Endometrial microvascular endothelial cells (primary cell): ENCODE results near the gene CAMK4. TPM values are rescaled to one million over a fixed set of nuclear protein-coding genes. Genes with fewer than 3 reads are reported as not detected.

Source experiments
- in situ Hi-C: cut with HindIII; loops from 2 replicates; pipeline ENCODE4 v1.10.0; 2017; ENCODE audit warnings: low sequenced_read_pairs, low pct_unique_long_range_greater_than_20kb; ENCODE audit errors: inconsistent ontology term
- total RNA-seq: library from RNA; depleted of rRNA; stranded (reverse); fragments of >200 nt; gene quantifications from one replicate; pipeline ENCODE4 v1.2.3, GENCODE V29; 2015; ENCODE audit errors: inconsistent ontology term

Gene CAMK4
- total RNA-seq, 1 donor from 2014 or later, result 0.19 TPM

DNA sequence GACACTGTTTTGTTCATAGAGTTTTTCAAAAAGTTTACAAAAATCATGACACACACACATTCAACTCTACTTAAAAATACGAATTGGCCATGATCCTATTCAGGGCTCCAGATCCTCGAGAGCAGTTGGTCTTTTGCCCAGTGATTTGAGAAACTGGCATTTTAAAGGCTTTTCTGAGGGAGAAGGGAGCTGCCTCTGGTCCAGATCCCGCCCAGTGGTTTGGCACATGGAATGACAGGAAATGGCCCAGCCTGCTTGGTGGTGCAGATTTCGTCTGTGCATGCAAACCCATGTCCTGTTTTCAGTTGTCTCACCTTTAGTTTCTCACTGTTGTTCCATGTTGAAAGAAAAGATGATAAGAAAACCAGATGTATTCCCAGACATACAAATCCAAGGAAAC lies 3.6 kb downstream of the CAMK4 start:
- in situ Hi-C loops, result no loop called here

- in situ Hi-C loops, result no loop called here
These were observed 4.5 kb downstream of the CAMK4 start for GRCh38 chr5:111228520-111229220.

- in situ Hi-C loops, result no loop called here
These were observed 5.1 kb downstream of the CAMK4 start for GRCh38 chr5:111229221-111229835.

- in situ Hi-C loops, result no loop called here
These were observed 6.0 kb downstream of the CAMK4 start for GRCh38 chr5:111229871-111230810.

DNA sequence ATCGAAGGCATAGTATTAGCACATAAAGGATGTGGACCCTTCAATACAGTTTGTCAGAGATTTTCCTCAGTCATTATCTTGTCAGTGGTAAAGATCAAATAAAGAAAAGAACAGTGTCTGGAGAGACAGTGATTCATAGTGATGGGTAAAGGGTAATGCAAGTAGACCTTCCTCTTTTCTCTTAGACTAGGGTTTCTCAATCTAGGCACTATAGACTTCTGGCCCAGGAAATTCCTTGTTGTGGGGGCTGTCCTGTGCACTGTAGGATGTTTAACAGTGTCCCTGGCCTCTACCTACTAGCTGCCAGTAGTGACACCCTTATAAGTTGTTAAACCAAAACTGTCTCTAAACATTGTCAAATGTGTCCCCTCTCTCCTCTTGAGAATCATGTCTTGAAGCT lies 6.9 kb downstream of the CAMK4 start:
- in situ Hi-C loops, result no loop called here

DNA sequence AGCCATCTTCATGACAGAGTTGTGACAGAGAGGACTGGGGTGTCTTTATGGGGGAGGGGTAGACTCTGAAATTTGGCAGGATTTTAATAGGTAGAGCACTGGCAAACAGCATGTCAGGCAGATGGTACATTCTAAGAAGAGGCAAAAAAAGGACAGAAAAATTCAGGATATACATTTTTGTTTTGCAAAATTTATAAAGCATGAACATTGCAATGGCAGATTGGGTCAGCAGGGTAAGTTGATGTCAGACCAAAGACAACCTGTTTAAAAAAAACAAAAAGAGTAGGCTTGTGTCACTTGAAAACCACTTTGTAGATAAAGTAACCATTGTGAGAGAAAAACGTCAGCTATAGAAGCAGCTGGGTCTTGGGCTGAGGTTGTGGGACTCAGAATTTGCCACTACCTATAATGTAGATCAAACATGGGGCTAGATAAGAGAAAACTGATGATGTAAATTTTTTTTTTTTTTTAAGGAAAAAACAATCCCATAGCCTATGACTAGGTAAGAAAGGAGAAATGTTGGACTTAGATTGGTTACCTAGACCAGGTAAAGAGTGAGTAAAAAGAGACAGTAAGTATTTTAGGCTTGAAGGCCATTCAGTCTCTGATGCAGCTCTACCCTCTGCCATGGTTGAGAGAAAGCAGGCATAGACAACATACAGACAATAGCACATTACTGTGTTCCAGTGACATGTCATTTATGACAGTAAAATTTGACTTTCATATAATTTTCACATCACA lies 8.3 kb downstream of the CAMK4 start:
- in situ Hi-C loops, result no loop called here

DNA sequence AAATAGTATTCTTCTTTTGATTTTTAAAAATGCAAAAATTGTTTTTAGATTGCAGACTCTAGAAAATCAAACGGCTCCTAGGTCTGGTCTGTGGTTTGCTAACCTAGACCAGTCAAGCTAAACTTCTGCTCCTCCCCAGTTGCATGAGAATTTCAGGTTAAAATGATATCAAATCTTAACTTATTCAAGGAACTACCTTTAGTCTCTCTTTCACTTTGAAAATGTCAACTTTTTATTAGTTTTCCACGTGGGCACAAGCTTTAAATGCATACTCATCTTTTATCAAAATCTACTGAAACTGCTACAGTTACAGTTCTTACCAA lies 8.8 kb downstream of the CAMK4 start:
- in situ Hi-C loops, result no loop called here

DNA sequence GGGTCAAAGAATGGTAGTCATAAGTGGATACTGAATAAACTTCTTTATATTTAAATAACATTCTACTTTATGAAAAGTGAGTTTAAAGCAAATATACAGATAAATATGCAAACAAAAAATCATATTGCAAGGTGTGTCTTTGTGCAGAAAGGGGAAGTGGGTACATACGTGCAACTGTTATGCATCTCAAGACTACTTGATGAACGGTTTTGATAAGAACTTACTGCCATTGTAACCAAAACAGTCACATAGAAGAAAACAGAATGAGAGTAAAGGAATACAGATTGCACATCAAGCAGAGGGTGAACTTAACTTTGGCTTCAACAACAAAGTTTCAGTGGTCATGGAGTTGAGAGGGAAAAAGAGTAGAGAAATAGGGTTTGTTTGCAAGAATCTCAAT lies 9.9 kb downstream of the CAMK4 start:
- in situ Hi-C loops, result no loop called here

- in situ Hi-C loops, result no loop called here
These were observed 11.5 kb downstream of the CAMK4 start for GRCh38 chr5:111235635-111236034.

DNA sequence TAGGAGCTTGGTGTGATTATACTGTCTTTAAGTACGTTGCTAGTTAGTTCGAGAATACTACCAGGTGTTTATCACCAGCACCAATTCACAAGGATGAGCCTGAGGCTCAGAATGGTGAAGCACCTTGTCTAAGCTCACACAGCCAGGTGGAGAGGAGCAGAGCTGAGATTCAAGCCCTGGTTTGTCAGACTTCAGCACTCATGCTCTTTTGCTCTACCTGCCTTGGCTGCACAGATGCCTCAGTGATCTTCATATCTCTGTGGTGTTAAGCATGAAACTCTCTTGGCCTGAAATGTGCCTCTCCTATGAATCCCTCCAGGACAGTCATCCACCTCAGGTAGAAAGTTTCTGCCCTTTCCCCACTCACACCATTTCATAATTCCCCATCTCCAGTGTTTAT lies 12.2 kb downstream of the CAMK4 start:
- in situ Hi-C loops, result no loop called here

DNA sequence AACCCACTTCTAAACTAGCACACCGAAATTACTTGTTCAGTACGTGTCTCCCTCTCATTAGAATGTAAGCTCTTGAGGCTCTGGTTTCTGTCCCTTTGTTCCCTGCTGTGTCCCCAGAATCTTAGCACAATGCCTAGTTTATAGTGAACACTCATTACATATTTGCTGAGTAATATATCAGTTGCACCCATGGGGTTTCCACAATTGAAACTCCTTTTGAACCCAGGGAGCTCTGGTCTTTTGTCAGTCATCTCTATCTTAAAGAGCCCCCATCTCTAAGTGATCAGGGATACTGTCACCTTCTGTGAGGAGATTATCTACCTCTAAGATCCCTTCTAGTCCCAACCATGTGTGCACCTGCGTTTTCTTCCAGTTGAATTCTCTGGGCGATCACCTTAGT lies 12.8 kb downstream of the CAMK4 start:
- in situ Hi-C loops, result no loop called here

GRCh38 chr5:111237470-111237869 lies 13.3 kb downstream of the CAMK4 start:
- in situ Hi-C loops, result no loop called here

- in situ Hi-C loops, result no loop called here
These were observed 14.4 kb downstream of the CAMK4 start for GRCh38 chr5:111238431-111239225.

DNA sequence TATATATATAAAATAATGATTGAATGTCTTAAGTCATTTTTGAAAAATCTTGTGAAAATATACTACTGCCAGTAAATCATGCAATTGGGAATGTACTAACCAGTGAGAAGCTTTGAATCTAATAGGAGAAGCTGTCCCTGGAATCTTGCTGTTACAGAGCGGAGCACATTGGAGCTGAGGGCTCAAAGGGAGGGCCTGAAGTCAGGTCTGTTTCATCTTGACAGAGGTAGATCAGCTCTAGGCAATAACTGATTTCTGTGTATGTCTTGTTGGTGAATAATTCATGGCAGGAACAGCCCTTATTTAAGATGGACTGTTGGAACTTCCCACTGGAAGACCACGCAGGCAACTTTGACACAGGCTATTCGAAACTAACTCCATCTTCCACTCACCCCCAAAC lies 17.5 kb downstream of the CAMK4 start:
- in situ Hi-C loops, result no loop called here

DNA sequence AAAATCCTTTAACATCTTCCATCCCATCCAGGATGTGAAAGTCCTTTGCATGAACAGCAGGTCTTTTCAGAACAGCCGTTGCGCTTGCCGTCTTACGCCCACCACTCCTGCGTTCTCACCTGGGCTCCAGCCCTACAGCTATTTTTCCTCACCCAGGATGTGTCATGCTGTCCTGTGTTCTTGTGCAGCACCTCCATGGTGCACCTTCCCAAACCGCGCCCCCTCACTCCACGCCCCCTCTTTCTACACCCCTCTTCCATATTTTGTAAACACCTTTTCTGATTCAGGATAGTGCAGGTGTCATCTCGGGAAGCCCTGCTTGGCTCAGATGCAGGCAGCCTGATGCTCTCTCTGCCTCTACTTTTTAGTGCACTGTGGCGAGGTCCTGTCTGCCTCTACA lies 18.4 kb downstream of the CAMK4 start:
- in situ Hi-C loops, result no loop called here

GRCh38 chr5:111243318-111243717 lies 19.1 kb downstream of the CAMK4 start:
- in situ Hi-C loops, result no loop called here

DNA sequence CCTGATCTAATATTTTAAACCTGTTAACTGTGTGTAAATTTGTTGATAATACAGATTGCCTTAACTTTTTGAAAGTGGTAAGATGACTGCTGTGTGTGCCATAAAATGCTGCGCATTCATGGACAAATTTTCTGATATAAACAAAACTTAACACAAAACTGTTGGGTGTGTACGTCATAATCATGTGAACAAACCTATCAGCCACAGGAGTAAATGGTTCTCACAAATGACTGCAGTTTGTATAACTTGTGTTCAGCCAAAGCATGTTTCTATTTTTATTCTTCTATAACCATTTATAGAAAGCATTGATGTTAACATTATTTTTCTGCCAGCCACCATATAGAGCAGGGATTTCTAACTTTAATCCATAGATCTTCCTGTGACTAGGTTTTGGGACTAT lies 21.5 kb downstream of the CAMK4 start:
- in situ Hi-C loops, result no loop called here

GRCh38 chr5:111246459-111246858 lies 22.3 kb downstream of the CAMK4 start:
- in situ Hi-C loops, result no loop called here

GRCh38 chr5:111248571-111248970 lies 24.4 kb downstream of the CAMK4 start:
- in situ Hi-C loops, result no loop called here
